Brain microvascular endothelial cell (primary cell): ENCODE results near the gene HMSD.
A peak's percentile ranks its signal among the peaks of the same experiment; 100 is the strongest.

Experiments
- DNase-seq: peaks from one replicate; pipeline ENCODE4 v3.0.0-alpha.2; 2020
- H3K27ac ChIP-seq: fragments of 250-450 bp; sonication (Bioruptor Pico); 2 replicates; pipeline ENCODE4 v1.5.1; 2020; ENCODE audit warnings: mild to moderate bottlenecking, moderate library complexity
- H3K27me3 ChIP-seq: fragments of 250-450 bp; sonication (Bioruptor Pico); replicated peaks from 2 replicates; pipeline ENCODE4 v1.5.1; 2020; ENCODE audit warnings: mild to moderate bottlenecking
- H3K36me3 ChIP-seq: fragments of 250-450 bp; sonication (Bioruptor Pico); replicated peaks from 2 replicates; pipeline ENCODE4 v1.5.1; 2020; ENCODE audit warnings: mild to moderate bottlenecking
- H3K4me3 ChIP-seq: 2 replicates; pipeline ENCODE4 v1.5.1; 2011; ENCODE audit warnings: low read depth, mild to moderate bottlenecking, control low read depth, low read length, moderate library complexity
- in situ Hi-C: cut with HindIII; loops from 2 replicates; pipeline ENCODE4 v1.10.0; 2017; ENCODE audit warnings: low sequenced_read_pairs, low pct_ligation_motif_present
- TF ChIP-seq, protein P1 (sequence below): IDR thresholded peaks from 2 replicates; pipeline ENCODE4 v1.5.1; 2011; ENCODE audit warnings: low read depth, mild to moderate bottlenecking, moderate library complexity, low read length, control low read depth, inconsistent platforms; ENCODE audit errors: missing control alignments

HMSD gene, protein sequence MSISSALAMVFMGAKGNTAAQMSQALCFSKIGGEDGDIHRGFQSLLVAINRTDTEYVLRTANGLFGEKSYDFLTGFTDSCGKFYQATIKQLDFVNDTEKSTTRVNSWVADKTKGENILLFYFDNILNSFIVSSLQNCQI

DNA sequence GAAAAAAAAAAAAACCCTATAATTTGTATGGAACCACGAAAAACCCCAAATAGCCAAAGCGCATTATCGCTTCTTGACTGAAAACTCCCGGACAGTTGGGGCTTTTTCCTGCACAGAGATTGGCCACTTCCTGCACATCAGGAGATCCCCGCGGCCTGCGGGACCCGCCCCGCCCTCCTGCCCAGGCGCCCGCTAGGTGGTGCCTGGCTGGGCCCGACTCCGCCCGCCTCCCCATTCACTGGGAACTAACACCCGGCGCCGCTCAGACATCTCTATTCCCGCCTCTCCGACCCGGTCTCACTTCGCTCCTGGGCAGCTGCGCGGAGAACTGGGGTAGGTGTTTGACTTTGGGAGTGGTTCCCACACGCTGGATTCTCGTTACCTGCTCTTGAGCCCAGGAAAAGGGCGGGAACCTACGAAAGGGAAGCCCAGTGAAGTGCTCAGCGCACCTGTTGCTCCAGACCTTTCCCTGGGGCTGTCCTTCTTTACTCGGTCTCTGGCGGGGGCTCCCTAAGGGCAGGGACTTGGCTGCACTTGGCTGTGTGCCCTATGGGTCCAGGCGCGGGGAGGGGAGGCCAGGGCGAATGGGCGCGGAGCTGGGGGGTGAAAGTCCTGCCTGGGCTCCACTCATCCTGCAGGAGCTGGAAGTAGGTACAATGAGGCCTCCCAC, at the start of gene HMSD:
Gene HMSD, plus strand, starts transcription at position 234 of the 670 bp plus-strand sequence. CDS start 4,155 bp downstream, outside the sequence.
- in situ Hi-C loops = no loop called here
- H3K27me3 ChIP-seq = no peaks in the 10 kb centered on the region
- H3K4me3 ChIP-seq = peak within 1 kb of the TSS; percentile 57
- peak; percentile 20 for DNase-seq
- H3K36me3 ChIP-seq = no peaks in the 10 kb centered on the region
- no peak within 1 kb of the TSS for H3K27ac ChIP-seq
- TF ChIP-seq, protein P1, sequence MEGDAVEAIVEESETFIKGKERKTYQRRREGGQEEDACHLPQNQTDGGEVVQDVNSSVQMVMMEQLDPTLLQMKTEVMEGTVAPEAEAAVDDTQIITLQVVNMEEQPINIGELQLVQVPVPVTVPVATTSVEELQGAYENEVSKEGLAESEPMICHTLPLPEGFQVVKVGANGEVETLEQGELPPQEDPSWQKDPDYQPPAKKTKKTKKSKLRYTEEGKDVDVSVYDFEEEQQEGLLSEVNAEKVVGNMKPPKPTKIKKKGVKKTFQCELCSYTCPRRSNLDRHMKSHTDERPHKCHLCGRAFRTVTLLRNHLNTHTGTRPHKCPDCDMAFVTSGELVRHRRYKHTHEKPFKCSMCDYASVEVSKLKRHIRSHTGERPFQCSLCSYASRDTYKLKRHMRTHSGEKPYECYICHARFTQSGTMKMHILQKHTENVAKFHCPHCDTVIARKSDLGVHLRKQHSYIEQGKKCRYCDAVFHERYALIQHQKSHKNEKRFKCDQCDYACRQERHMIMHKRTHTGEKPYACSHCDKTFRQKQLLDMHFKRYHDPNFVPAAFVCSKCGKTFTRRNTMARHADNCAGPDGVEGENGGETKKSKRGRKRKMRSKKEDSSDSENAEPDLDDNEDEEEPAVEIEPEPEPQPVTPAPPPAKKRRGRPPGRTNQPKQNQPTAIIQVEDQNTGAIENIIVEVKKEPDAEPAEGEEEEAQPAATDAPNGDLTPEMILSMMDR = peak; percentile 61

DNA sequence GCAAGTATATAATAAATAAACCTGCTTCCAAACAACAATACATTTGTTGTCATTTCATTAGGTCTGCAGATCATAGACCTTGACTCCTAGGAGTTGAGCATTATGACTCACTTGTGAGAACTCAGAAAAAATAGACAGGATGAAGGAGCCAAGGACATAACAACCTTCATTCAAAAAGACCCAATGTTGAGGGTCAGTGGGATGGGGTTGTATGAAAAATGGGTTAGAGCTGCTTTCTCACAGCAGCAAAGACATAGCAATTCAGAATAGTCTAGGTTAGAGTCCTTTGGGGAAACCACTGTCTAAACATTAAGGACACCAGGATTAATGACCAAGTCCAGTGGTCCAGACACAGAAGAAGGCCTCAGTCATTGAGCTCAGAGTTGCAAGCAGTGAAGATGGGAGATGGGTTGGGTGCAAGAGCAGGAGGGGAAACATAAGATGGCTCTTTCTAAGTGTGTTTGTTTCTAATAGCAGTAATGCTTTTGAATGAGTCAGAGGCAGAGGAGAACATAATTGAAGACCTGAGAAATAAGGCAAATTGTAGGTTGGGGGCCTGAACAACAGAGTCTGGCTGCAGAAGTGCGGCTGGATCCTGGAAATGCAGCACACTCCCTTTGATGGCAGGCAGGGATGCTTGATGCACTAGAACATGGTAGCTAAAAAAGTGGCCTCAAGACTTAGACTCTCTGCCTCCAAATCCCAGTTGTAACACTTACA, 45.1 kb upstream of the HMSD start:
- in situ Hi-C loops = no loop called here
- Histone ChIP-seq H3K27me3 (no peaks in the 10 kb centered on the region), H3K27ac (no peak overlapping the region), H3K36me3 (no peaks in the 10 kb centered on the region), H3K4me3 (no peak overlapping the region)
- no peak for DNase-seq
- TF ChIP-seq, protein P1 = no peak

DNA sequence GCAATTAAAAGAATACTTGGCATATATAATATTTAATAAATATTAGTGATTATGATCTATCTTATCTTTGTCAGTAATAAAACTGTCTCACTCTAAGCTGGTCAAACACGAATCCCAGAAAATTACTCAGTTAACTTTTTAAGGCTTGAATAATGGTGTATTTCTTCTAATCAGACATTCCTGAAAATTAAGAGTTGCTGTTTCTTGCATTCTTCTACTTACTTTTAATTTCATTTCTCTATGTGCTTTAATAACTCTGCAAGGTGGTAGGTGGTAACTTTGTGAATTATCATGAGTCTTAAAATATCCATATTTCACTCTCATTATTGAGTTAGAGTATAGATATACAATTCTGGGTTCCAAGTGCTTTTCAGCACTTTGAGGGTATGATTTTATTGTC, 44.4 kb upstream of the HMSD start:
- Histone ChIP-seq H3K27ac (no peak overlapping the region), H3K4me3 (no peak overlapping the region), H3K36me3 (no peaks in the 10 kb centered on the region), H3K27me3 (no peaks in the 10 kb centered on the region)
- TF ChIP-seq, protein P1 = no peak
- in situ Hi-C loops = no loop called here
- DNase-seq = no peak

DNA sequence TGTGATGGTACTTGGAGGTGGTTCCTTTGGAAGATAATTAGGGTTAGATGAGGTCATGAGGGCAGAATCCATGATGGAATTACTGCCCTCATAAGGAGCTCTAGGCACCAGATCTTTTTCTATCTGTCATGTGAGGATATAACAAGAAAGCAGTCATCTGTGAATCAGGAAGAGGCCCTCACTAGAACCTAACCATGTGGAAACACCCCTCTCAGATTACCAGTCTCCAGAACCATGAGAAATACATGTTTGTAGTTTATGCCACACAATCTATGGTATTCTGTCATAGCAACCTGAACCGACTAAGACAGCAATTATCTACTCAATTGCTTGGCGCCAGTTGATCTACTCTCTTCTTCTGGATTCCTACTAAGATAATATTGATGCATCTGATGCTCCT, 43.7 kb upstream of the HMSD start:
- DNase-seq = no peak
- TF ChIP-seq, protein P1 = no peak
- Histone ChIP-seq H3K4me3 (no peak overlapping the region), H3K27ac (no peak overlapping the region), H3K36me3 (no peaks in the 10 kb centered on the region), H3K27me3 (no peaks in the 10 kb centered on the region)
- in situ Hi-C loops = no loop called here

DNA sequence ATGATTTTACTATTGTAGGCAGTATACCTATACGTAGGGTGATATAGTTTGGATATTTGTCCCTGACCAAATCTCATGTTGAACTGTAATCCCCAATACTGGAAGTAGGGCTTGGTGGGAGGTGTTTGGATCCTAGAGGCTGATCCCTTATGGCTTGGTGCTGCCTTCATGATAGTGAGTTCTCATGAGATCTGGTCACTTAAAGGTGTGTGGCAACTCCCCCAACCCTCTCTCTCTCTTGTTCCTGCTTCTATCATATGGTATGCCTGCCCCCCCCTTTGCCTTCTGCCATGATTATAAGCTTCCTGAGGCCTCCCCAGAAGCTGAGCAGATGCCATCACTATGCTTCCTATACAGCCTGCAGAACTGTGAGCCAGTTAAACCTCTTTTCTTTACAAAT, 43.0 kb upstream of the HMSD start:
- TF ChIP-seq, protein P1 = no peak
- H3K4me3 ChIP-seq = no peak overlapping the region
- in situ Hi-C loops = no loop called here
- H3K27me3 ChIP-seq = no peaks in the 10 kb centered on the region
- no peak overlapping the region for H3K27ac ChIP-seq
- no peaks in the 10 kb centered on the region for H3K36me3 ChIP-seq
- DNase-seq = no peak
